ENCODE measurements around the gene F13A1.

F13A1 gene

DNA sequence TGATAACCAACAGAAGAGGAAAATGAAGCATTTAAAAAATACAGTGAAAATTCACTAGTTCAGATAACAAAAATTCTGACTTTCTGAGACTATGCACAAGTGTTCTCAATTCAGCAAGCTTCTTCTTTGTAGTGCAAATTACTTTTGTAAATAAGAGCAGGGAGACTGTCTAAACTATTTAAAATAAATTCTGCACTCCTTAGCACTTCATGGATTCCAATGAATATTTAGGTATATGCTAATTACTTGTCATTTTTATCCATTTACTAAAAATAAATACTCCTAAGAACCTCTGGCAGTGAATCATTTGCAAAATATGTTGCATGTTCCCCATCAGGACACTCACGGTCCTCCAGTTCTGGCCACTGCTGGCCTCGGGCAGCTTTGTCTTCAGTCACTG, 139.8 kb downstream of the F13A1 start:
- DNase-seq = no peak

DNA sequence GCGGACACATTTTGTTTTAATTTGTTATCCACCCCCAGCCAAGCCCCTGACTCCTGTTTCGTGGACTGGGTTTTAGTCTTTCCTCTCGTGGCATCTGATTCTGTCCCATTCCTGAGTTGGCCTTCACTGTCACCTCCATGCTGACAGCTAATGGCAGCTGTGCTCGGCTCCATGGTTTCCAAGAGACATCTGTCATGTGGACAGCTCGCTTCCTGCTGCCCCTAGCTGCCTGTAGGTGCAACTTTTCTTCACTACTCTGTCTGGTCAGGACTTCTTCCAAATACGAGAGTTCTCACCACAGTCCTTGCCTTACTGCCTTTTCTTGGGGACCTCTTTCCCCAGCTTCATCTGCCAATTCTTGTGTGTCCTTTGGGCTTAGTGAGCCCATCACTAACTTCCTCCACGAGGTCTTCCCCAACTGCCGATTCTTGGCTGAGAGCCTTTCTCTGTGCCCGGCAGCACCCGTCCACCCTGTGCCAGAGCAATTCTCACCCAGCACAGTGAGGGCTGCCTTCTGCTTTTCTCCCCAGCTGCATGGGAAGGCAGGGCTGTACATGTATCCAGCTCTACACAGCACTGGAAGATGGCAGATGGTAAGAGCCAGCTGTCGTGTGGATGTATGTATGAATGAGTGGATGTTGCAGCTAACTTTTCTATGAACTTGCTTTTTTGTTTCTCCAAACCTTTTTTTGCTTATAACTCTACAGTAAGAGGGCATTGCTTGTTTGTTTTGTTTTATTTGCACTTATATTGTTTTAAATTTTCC, 140.4 kb downstream of the F13A1 start:
- no peak for DNase-seq

DNA sequence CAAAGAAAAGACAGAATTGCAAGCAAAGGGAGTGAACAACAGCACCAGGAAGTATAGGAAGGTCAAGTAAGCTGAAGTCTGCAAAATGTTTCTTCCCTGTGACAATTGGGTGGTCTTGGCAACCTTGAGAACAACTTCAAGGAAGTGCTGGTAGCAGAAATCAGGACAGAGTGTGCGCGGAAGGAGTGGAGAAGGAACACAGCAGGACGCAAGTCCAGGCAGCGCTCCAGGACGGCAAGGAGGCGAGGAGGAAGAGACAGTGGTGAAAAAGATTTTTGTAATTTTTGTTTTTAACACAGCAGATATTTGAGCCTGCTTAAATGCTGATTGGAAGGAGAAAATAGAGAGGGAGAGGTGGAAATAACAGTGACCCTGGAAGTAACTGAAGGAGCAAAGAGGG, 141.7 kb downstream of the F13A1 start:
- no peak for DNase-seq

DNA sequence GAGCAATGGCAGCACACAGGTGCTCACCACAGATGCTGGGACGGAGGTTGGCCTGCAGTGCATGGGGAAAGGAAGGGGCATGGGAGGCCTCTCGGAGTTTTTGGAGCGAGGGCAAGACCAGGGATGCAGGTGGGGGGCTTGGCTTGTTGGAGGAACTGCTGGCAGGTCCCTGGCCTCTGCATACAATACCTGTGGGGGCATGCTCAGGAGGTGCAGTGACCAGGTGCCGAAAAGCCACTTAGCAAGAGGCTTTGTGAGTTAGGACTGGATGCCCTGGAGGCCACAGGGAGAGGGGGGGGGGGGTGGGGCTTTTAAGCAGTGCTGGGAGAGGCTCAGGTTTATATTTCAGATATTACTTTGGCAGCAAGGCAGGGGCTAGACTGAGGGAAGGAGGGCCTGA, 142.7 kb downstream of the F13A1 start:
- DNase-seq = no peak

DNA sequence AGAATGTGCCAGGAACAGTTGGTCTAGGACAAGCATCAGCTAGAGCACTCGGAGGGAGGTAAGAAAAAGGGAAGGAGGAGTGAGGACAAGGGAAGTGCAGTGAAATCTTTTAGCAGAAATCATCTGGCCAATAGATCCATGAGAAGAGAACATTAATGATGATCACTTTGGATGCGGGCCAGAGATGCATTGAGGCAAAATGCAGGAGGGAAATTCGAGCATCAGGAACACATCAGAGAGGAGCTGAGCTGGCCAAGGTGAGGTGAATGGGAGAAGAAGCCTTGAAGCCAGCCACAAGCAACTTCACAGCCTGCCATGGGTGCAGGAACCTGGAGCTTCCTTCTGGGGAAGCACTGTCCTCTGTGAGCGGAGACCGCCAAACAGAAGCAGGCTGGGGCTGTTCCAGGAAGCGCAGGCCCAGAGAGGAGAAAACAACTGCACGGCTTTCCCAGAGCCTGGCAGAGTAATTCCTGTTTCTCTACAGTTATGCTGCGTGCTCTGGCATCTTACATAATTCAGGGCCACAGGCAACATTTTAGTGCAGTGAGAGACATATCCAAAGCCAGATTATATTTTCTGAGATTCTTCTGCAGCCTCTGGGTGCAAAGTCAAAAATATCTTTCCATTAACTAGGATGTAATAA, 143.8 kb downstream of the F13A1 start:
- DNase-seq = no peak

DNA sequence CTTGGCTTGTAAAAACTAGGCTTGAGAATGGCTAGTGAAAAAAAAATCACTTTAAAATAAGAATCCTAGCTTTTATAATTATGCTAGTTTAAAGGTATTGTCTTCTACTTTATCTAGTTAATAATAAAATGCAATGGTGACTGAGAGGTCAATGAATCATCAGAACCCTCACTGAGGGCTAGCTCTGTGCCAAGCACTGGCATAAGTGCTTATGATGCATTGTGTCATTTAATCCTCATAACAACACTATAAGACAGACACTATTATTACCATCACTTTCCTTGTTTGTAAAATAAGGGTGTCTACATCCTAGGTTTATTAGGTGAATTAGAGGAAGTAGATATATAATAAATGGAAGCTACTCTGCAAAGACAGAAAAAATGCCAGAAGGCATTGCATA, 144.3 kb downstream of the F13A1 start:
- no peak for DNase-seq

DNA sequence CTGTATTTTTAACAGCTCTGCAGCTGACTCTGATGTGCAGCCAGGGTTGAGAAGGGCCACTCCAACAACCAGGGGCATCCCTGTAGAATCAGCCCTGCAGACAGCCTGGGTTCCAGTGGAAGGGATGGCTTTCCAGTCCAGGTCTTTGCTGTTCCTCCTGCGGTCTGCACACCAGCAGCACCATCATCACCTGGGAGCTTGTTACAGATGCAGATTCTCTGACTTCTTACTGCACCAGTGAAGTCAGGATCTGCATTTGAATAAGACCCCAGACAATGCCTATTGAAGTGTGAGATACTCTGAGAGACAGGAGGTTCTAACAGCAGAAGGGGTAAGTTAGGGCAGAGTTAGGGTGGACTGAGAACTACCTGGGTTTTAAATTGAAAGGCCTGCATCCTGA, 151.3 kb downstream of the F13A1 start:
- DNase-seq = no peak

DNA sequence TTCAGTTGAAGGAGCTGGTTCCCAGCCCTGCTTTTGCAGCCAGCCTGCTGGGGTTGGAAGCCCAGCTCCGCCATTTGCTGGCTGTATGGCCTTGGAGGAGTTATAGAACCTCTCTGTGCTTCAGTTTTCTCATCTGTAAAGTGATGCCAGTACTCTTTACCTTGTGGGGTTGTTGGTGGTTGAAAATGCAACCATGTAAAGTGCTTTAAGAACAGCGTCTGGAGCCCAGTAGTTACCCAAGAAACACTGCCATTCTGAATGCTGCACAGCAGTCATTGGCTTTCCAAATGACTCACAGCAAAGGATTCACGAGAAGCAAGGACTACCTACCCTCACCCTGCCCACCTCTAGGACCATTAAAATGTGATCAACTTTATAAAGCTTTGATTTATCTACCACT, 154.4 kb downstream of the F13A1 start:
- DNase-seq = no peak

DNA sequence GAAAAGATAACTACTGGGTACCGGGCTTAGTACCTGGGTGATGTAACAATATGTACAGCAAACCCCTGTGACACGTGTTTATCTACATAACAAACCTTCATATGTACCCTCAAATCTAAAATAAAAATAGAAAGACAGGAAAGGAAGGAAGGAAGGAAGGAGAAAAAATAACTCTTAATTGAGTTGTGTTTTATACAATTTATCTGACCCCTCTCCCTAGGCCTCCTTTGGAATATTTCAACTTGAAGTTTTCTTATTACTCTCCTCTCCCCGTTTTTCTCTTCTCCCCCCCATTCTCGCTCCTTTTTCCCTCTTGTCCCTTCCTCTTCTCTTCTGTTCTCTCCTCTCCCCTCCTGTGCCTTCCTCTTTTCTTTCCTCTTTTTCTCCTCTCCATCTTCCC, 156.1 kb downstream of the F13A1 start:
- DNase-seq = no peak

DNA sequence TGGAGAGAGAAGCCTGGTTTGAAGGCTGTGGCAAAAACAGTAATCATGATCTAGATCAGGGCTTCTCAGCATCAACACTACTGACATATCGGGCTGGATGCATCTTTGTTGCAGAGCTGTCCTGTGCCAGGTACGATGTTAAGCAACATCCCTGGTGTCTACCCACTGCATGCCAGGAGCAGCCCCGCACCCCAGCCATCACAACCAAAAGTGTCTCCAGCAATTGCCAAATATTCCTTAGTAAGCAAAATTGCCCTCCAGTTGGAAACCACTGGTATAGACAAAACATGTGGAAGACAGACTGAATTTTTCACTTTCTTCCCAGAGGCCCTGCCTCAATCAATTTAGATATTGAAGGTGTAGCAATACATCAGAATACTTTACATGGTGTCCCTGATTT, 166.1 kb downstream of the F13A1 start:
- no peak for DNase-seq

DNA sequence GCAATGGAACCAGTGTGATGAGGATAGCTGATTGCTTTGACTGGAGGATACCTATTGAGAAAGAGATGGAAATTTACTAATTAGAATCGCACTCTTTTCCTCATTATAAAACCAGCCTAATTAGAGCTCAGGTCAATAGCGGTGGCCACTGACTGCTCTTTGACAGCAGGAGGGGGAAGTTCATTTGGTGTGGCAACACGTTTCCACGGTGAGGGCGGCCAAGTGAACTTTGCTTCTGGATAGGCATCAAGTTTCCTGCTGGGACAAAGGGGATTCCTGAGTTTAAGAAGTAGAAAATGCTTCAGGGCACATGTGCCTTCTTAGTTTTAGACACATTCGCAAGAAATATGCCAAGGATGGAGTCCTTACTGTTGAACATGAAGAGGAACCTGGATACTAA, 168.4 kb downstream of the F13A1 start:
- DNase-seq = no peak

DNA sequence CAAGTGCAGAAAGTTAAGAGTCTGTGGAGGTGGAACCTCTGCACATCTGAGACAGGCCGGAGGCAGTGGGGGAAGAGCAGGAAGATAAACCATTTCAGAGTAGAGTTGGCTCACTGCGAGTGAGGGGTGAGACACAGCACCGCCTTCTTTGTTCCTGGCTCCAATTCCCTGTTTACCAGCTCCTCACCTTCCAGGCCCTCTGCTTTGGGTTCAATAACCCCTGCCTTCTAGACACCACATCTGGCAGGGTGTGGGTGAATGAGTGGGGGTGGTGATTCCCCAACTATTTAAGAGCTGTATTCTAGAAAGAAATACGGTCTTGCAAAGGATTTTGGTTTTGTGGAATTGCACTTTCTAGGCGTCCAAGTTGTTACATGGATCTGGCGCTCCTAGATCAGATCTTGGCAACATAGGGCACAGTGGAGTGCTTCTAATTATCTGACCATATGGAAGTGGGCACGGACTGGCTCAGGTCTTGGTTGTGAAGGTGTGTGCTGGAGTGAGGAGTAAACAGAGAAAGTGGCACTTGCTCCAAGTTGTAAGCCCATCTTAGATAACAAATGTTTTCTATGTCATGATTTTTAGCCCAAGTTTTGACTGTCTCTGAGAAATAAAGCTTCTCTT, 172.2 kb downstream of the F13A1 start:
- DNase-seq = no peak

DNA sequence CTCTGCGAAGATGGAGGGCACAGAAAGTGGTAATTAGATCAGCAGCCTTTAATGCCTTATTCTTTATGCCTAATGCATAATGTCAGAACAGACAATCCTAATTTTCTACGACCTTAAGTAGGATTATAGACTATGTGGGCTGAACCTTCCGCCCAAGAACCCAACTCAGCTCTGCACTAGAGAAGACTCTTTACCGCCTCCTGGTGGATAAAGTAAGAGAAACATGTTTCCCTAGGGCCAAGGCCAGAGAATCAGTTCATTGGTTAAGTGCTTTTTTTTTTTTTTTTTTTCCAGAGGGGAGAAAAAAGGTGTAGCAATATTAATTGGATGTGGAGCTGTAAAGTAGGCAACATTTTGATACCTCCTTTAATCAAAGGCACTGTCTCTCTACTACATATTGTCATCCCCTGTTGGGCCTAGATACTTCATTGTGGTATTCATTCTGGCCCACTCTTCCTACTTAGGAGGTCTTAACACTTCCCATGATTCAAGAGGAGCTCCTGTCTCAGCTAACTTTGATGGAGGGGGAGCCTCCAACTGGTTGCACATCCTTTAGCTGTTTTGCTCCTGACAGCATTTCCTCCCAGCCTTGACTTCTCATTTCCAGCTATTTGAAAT, 188.9 kb downstream of the F13A1 start:
- peak; percentile 13 for DNase-seq

DNA sequence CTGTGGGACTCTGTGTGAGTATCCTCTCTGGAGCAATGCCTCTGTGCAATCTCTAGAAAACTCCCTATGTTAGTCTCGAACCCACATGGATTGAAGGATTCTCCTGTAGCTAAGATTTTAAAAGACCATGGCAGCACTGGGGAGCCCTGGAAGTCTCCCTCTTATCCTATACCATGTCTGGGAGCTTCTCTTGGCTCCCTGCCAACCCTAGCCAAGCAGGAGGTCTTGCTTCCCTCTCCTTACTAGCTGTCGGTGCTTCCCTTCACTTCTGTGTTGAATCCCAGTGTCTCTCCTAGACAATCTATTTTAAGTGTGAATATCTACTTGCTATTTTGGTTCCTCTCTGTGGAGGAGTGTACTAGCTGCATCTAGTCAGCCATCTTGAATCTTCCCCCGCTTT, 195.0 kb downstream of the F13A1 start:
- DNase-seq = no peak

DNA sequence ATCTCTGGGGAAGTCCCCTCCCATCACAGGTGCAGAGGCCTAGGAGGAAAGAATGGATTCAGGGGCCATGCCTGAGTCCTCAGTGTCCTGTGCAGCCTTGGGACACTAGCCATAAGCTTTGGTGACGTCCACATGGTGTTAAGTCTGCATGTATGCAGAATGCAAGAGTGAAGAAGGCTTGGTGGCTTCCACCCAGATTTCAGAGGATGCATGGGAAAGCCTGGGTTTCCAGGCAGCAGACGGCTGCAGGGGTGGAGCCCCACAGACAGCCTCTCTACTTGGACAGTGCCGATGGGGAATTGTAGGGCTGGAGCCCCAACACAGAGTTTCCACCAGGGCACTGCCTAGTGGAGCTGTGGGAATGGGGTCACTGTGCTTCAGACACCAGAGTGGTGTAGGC, 196.7 kb downstream of the F13A1 start:
- DNase-seq = no peak

DNA sequence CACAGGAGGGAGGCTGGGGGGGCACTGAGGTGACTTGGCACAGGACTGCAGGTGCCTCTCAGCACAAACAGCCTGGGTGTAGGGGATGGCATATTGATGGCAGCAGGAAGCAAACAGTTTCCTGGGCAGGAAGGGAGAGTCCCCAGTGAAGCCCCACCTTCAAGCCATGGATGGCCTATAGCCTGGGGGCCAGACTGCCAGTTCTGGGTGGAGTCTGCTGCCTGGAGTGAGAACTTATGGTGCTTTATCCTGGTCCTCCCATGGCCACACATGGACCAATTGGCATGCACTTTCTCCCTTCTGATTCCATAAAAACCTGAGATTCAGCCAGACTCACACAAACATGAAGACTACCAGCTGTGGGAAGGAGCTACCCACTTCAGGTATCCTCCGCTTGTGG, 198.5 kb downstream of the F13A1 start:
- DNase-seq = no peak

DNA sequence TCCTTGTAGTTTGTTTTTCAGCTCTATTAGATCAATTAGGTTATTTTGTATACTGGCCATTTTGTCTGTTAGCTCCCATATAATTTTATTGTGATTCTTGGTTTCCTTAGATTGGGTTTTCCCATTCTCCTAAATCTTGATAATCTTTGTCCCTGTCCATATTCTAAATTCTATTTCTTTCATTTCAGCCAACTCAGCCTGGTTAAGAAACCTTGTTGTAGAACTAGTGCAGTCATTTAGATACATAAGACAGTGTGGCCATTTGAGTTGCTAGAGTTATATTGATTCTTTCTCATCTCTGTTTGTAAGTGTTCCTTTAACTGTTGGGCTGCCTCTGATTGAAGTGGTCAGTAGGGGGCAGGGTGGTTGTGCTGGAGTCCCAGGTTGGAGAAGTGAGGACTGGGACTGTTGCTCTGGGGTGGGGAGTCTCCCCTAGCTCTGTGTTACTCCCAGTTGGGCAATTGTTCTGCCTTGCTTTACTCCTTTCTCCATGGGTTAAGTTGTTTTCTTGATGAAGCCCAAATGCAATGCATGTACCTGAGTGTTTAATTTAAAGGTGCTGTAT, 214.9 kb downstream of the F13A1 start:
- no peak for DNase-seq

All from stimulated activated CD4-positive, alpha-beta T cell treated with anti-CD3 and anti-CD28 coated beads, Interleukin-15, amount 100 ng/mL, for 24 hours (primary cell).